Anterior cingulate cortex (tissue), 58 donors: ENCODE results near the gene NOX5.

ENCODE experiments used
- DNase-seq, 58 donors: peaks; one replicate each; lab custom pipeline; 2025; lab: John Stamatoyannopoulos, UW

The NOX5 gene

DNA sequence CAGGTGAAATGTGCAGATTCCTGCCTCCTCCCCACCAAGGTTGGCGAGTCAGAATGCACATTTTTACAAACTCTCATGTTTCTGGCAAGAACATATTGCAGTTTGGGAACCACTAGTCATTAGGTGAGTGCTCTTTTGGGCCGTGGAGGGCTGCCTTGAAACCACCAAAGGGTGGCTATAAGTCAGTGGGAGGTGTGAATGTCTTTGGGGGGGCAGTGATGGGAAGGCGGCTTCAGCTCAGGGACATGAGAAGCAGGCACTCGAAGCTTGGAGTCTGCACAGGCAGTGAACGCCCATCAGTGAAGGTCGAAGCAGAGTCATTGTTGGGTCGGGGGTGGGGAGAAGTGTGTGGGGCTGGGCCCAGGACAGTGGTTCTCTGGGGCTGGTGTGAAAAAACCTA, 1.1 kb downstream of the NOX5 start:
- no peak for DNase-seq

DNA sequence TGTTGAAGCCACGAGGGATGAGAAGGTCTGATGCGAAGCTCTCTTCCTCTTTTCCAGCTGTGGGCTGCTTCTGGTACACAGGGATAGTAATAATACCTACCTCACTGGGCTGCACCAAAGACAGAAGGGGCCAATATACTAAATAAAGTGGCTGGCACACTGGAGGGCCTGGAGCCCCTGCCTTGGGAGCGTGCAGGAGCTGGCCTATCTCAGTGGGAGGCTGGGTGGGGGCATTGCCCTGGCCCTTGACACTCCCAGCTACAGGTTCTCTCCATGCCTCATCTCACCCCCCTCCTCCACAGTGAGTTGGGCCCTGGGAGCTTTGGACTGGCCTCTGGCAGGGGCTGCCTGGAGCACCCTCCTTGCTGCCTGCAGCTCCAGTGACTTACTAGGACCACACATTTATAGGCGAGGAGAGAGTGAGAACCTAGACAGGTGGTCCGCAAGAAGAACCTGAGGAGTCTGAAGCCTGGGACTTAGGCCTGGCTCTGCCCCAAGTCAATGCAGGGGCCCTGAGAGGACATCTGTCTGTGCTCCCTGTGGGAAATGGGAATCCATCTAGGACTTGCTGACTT, 1.6 kb downstream of the NOX5 start:
- no peak for DNase-seq

DNA sequence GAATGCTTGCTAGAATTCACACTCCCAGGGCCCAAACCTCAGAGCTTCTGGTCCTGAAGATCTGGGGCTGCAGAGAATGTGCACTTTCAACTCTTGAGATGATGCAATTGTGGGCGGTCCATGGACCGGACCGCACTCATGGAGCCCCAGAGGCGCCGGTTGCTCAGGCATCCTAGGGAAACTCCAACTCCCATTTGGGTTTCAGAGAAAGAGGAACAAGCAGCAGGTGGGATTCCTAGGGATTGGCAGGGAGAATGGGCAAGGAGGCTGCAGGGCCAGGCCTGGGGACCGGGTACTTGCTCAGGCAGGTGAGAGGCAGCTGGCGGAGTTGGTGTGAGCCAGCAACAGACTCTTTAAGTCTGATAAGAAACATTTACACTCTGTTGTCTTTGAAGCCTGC, 3.5 kb downstream of the NOX5 start:
- no peak for DNase-seq

DNA sequence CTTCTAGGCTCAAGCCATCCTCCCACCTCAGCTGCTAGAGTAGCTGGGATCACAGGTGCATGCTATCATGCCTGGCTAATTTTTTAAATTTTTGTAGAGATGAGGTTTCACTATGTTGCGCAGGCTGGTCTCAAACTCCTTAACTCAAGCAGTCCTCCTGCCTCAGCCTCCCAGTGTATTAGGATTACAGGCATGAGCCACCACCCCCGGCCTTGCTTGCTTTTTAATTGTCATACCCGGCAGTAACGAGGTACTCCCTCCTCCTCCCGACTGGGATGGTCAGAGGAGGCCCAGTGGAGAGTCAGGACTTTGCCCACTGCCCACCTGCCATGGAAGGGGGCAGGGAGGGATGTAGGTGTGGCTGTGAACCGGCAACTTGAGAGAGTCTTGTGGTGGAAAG, 4.5 kb downstream of the NOX5 start:
- DNase-seq = no peak

DNA sequence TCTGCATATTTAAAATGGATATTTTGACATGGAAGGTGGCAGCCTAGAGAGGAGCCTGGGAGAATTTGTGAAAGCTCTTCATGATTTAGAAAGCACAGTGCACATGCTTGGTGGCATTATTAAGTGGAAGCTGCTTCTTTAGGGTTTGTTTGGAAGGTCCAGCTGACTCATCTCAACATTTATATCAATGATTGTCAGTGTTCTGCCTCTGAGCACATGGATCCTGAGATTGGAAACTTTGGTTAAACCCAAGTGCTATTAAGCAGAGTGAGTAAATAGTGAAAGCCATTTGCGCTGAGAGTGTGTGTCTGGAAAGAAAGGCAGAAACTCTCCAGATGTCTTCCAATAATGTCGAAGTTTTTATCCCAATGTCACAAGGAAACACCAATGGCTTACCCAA, 7.4 kb downstream of the NOX5 start:
- no peak for DNase-seq

DNA sequence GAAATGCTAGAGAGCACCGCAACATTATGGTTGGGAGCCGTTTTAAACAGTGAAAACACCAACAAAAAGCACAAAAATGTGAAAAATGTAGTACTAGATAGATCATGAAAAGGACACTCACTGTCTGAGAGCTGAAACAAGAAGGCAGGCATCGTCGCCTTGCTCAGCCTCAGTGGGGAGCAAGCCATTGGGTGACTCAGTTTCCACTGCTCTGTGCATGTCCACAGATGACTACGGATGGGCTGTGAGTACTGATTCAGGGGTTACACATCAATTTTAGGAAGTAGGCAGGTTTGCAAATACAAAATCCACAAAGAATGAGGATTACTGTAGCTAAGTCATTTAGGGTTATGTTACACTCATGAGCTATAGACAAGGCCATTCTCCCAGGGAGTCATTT, 10.8 kb downstream of the NOX5 start:
- DNase-seq = no peak

DNA sequence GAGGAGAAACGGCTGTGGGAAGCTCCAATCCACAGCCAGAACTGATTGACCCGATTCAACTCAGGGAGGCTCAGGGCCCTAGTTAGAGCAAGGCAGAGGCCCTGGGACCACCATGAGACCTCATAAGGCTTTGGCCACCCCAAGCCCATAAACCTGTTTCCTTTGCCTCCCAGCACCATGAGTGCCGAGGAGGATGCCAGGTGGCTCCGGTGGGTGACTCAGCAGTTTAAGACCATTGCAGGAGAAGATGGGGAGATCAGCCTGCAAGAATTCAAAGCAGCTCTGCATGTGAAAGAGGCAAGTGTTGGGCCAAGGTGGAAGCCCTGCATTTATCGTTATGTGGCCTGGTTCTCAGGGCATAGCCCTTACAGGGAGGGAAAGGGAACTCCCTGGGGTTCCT, 11.9 kb downstream of the NOX5 start:
- no peak for DNase-seq

DNA sequence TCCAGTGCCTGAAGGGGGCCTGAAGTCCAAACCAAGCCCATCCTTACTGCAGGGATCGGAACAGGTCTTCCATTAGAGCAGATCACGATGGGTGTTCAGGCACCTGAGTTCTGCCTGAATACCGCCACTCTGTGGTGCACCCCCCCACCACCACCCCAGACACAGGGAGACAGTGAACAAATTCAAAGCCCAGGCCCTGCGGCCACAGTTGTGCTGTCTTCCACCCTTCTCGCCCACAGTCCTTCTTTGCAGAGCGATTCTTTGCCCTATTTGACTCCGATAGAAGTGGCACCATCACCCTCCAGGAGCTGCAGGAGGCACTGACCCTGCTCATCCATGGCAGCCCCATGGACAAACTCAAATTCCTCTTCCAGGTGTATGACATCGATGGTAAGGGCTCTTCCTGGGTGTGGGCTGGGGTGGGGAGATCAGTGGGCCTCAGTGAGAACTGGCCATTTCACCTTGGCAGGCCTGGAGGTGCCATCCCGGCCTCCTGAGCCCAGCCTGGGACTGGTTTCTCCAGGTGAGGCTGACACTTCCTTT, 13.6 kb downstream of the NOX5 start:
- DNase-seq = no peak

DNA sequence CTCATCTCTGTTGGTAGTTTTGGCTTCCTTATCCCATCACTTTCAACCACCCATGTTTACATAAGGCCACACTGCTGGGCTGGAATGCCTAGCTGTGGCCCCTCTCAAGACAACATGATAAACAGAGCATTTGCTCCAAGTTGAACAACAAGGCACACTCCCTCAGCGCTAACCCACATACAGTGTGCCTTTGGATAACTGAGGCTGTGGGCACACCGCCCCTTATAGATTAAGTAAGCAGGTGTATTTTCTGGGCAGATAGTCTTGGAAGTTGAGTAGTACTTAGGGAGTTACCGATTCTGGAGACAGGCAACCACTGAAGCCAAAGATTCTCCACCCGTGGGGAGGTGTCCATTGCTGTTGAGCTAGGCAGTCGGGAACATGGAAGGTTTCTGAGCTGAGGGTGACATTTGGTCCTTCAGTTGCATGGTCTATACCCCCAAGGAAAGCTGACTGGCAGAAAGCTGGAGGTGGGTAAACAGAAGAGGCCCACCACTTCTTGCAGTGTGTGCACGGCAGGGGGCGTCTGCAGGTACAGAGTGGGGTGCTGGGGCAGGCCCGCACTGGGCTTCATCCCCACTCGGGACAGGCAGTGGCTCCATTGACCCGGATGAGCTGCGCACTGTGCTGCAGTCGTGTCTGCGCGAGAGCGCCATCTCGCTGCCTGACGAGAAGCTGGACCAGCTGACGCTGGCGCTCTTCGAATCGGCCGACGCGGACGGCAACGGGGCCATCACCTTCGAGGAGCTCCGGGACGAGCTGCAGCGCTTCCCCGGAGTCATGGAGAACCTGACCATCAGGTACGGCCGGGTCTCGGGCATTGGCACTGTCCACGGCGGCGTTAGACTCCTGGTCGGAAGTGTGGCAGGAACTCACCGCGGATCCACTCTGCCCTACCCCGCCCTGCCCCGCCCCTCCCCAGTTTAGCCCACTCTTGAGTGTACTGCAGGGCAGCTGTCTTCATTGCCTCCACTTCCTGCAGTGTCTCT, 16.8 kb downstream of the NOX5 start:
- DNase-seq = peak in 2 of 58 donors; percentile 6 to 10

DNA sequence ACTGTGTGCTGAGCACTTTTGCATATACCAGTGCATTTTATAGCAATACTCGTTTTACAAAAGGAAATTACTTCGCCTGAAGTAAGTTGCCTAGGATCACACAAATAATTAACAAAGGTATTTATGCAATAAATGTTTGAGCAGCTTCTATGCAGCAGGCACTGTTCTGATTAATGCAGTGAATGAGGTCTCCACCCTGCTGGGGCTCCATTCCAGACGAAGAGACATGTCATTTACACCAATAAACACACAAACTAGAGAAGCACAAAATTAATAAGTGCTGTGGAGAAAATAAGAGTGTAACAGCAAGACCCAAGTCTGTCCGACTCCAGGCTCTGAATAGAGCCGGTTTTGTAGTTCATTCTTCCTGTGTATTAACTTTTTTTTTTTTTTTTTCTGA, 17.5 kb downstream of the NOX5 start:
- DNase-seq = no peak

DNA sequence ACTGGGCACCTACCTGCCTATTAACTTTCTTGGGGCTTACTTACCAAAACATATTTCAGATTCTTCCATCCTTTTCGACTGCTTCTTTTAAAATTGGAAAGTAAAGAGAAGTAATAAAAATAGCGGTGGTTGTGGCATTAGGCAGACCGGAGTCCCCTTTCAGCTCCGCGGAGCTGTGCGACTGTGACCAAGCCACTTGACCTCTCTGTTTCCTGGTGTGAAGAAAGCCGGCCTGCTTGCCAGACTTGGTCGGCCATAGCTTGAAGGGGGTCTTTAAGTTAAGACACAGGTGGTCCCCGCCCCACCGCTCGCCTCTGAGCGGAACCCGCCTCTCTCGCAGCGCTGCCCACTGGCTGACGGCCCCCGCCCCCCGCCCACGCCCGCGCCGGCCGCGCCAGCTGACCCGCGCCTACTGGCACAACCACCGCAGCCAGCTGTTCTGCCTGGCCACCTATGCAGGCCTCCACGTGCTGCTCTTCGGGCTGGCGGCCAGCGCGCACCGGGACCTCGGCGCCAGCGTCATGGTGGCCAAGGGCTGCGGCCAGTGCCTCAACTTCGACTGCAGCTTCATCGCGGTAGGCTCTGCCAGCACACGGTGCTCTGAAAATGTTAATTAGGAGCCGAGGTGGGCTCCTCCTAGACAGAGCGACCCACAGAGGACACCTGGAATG, 18.3 kb downstream of the NOX5 start:
- no peak for DNase-seq

DNA sequence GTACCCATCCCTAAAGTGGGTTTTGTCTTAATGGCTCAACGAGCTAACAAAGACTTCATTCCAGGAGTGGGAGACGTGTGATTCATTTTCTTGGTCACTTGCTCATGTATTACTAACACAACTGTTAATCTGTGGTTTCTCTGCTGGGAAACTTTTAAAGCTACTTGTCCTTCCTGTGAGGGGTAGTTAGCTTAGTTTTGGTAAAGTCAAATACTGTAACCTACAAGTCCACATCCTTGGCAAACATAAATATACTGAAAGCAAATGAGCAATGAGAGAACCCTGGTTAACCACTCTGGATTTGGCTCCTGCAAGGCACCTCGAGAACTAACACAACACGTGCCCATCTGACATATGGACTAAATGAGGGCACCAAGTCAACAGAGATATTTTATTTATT, 19.9 kb downstream of the NOX5 start:
- no peak for DNase-seq

DNA sequence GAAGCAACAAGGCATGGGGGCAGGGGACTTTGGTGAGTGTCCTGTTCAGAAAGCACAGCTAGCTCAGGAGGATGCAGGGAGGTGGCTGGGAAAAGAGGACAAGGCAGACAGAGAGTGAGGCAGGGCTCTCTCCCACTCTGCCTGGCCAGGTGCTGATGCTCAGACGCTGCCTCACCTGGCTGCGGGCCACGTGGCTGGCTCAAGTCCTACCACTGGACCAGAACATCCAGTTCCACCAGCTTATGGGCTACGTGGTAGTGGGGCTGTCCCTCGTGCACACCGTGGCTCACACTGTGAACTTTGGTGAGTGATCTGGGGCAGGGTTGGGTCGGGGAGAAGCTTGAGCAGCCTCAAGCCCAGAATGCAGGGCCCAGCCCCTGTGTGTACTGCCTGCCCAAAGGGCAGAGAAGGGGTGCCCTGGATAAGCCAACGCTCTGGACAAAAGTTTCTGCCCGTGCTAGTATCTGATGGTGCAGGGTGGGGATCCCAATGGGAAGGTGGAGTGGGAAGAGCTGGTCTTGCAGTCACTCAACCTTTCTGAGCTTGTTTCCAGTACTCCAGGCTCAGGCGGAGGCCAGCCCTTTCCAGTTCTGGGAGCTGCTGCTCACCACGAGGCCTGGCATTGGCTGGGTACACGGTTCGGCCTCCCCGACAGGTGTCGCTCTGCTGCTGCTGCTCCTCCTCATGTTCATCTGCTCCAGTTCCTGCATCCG, 20.9 kb downstream of the NOX5 start:
- DNase-seq = no peak

DNA sequence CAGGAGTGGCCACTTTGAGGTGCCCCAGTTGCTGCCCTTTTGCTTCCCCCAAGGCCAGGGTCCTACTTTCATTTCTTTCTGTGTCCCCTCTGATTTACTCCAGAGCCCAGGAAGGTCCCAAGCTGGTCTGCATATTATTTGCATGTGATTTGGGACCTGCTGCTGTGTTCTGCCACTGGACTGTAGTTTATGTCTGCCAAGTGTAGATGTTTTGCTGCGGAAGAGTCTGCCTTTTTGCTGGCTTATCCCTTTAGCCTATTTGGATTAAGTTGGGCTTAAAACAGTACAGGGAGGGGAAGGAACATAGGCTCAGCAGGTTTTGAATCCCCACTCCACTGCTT, 21.4 kb downstream of the NOX5 start:
- no peak for DNase-seq

DNA sequence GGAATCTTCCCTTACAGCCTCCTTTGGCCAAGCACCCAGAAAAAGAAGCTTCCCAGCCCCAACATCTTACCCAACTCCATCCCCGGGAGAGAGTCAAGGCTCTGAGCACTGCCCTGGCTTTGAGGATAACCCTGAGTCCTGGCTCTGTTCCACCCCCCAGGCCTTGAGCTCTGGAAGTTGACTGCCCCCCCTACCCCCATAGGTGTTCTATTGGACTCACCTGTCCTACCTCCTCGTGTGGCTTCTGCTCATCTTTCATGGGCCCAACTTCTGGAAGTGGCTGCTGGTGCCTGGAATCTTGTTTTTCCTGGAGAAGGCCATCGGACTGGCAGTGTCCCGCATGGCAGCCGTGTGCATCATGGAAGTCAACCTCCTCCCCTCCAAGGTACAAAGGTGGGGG, 22.3 kb downstream of the NOX5 start:
- no peak for DNase-seq

DNA sequence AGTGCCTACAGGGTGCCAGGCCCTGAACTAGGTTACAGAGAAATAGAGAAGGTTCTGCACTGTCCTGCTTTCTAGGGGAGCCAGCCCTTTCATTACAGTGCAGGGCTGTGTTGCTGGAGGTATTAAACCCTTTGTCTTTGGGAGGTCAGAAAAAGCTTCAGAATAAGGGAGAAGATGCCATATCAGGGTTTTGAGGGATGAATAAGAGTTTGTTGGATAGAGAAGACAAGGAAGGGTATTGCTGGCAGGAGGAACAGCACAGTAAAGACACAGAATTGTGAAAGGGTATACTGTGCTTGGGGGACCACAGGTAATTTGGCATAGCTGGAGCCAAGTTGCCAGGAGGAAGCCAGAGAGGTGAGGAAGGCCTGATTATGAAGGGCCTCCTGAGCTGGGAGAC, 23.0 kb downstream of the NOX5 start:
- DNase-seq = no peak

DNA sequence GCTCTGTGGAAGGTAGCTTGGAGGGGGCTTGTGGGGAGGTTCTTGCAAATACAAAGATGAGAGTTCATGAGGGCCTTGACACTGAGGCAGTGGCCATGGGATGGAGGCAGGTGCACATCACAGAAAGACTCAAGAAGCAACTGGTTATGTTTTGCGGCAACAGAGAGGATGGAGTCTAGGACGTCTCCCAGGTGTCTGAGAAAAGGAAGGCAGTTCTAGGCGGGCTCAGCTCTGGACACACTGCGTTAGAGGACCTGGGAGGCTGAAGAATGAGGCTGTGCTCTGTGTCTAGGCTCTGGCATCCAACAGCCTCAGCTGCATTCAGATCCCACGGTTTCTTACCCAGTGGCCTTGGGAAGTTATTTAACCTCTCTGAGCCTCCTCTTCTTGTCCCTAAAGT, 23.5 kb downstream of the NOX5 start:
- no peak for DNase-seq

DNA sequence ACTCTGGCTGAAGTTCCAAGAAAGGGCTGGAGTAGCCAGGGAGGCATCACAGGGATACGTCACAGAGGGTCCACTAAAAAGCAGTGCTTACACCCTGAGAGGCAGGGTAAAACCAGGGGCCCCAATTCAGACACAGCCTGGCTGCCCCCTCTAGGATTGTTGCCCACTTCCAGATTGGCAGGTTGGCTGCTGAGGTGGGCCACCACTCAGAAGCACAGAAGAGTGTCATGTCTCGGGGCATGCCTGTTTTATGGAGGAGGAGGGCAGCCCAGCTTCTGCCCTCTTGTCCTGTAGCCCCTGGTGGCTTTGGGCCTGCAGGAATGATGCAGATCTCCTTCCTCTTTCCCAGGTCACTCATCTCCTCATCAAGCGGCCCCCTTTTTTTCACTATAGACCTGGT, 24.0 kb downstream of the NOX5 start:
- DNase-seq = no peak

DNA sequence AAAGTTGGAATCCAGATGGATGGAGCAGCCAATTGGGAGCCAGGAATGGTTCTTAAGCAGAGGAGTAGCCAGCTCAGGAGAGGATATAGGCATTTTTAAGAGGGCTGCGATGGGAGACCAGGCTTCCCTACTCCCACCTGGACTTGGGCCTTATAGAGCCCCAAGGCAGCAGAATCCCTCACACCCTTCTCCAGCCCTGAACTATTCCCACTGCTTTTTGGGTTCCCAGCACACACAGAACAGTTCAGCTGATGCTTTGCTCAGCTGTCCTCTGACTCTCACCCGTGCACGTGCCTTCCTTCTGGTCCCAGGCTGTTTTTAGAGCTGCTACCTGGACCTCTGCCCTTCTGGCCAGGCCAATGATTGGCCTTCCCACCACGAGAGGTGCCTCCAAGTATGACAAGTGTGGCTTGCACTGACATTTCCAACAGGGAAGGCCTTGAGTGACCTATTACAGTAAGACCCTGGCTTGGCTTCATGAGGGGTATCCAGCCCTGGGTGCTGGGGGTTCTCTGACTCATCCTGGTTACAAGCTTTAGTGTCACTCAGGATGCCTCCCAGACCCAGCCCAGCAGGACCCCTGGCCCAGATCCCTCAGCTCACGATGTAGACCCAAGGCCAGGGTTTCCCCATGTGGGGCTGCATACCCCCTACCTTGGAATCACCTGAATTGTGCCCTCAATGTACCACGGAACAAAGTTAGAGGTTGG, 25.2 kb downstream of the NOX5 start:
- DNase-seq = no peak

DNA sequence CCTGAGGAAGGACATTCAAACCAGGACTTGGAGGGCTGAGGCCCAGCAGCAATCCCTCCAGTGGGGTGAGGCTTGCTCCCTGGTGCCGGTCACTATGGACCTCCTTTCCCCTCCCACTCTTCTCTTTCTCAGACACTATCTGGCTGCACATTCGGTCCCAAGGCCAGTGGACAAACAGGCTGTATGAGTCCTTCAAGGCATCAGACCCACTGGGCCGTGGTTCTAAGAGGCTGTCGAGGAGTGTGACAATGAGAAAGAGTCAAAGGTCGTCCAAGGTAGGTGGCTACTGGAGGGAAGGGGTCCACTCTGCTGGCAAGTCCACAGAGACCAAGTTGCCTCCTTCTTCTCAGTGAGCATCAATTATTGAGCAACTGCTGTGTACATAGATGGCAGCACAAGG, 28.0 kb downstream of the NOX5 start:
- DNase-seq = no peak
